ENCODE data around the gene CIB1. TPM values are rescaled to one million over a fixed set of nuclear protein-coding genes. Genes with fewer than 3 reads are reported as not detected.

CIB1 gene
- polyA plus RNA-seq, 1 of the 3 experiments (the other 2 are of a cell fraction): 87.9 TPM

DNA sequence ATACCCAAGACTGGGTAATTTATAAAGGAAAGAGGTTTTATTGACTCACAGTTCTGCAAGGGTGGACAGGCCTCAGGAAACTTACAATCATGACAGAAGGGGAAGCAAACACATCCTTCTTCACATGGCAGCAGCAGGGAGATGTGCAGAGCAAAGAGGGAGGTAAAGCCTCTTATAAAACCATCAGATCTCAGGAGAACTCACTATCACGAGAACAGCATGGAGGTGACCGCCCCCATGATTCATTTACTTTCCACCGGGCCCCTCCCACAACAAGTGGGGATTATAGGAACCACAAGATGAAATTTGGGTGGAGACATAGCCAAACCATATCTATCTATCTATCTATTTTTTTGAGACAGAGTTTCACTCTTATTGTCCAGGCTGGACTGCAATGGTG lies 5.6 kb upstream of the CIB1 start:
- H3K27ac ChIP-seq (ENCODE audit: low read depth in 2 of 2, low read length in 1 of 2): no peak overlapping the region
- no peak overlapping the region for H3K9ac ChIP-seq
- H3K9me3 ChIP-seq: no peaks in the 10 kb centered on the region
- no peak overlapping the region for H2AFZ ChIP-seq (ENCODE audit: low read depth)
- H3F3A ChIP-seq (replicated peaks; ENCODE audit: insufficient read depth): no peaks in the 10 kb centered on the region
- no peaks in the 10 kb centered on the region for H3K27me3 ChIP-seq (ENCODE audit: insufficient read depth)
- no peak overlapping the region for H3K4me2 ChIP-seq
- H3K9me2 ChIP-seq: no peaks in the 10 kb centered on the region
- H3K36me3 ChIP-seq (replicated peaks in 1 of 2; ENCODE audit: control insufficient read depth in 1 of 2, insufficient read depth in 2 of 2, low read length in 1 of 2): peaks cover 5 to 7% of the 10 kb centered on the region in 2 experiments
- CTCF ChIA-PET: interaction anchor here (0.6 kb wide), 1 partner anchor 1033 kb away, joined by 3 read pairs; no protein-coding TSS in a partner anchor
- no peaks in the 10 kb centered on the region for H3K79me2 ChIP-seq (ENCODE audit: insufficient read depth)
- POLR2A ChIA-PET: no interaction called here
- TF ChIP-seq, protein P1, sequence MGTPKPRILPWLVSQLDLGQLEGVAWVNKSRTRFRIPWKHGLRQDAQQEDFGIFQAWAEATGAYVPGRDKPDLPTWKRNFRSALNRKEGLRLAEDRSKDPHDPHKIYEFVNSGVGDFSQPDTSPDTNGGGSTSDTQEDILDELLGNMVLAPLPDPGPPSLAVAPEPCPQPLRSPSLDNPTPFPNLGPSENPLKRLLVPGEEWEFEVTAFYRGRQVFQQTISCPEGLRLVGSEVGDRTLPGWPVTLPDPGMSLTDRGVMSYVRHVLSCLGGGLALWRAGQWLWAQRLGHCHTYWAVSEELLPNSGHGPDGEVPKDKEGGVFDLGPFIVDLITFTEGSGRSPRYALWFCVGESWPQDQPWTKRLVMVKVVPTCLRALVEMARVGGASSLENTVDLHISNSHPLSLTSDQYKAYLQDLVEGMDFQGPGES (IDR thresholded peaks at IDR 0.05; ENCODE audit: low read depth, low read length): no peak
- no peak for TF ChIP-seq RFX5 (IDR thresholded peaks at IDR 0.05; ENCODE audit: low read length)
- no peak for TF ChIP-seq RCOR1 (IDR thresholded peaks at IDR 0.05; ENCODE audit: low read length)
- TF ChIP-seq TEAD4 (IDR thresholded peaks at IDR 0.05; ENCODE audit: borderline replicate concordance, insufficient read depth): no peak
- TF ChIP-seq RAD21 (IDR thresholded peaks at IDR 0.05; ENCODE audit: low read length): no peak
- TF ChIP-seq TCF12 (IDR thresholded peaks at IDR 0.05): no peak
- no peak for TF ChIP-seq FOXJ3 (CRISPR knock-in tag; IDR thresholded peaks at IDR 0.05)
- TF ChIP-seq, protein P2, sequence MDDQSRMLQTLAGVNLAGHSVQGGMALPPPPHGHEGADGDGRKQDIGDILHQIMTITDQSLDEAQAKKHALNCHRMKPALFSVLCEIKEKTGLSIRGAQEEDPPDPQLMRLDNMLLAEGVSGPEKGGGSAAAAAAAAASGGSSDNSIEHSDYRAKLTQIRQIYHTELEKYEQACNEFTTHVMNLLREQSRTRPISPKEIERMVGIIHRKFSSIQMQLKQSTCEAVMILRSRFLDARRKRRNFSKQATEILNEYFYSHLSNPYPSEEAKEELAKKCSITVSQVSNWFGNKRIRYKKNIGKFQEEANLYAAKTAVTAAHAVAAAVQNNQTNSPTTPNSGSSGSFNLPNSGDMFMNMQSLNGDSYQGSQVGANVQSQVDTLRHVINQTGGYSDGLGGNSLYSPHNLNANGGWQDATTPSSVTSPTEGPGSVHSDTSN (IDR thresholded peaks at IDR 0.05): no peak
- no peak for TF ChIP-seq EZH2phosphoT487 (IDR thresholded peaks at IDR 0.05; ENCODE audit: borderline replicate concordance, low read depth)
- no peak for TF ChIP-seq GATA2 (CRISPR knock-in tag; IDR thresholded peaks at IDR 0.05)
- no peak for TF ChIP-seq TAF1 (IDR thresholded peaks at IDR 0.05; ENCODE audit: borderline replicate concordance, low read depth, low read length)
- TF ChIP-seq YY1 (IDR thresholded peaks at IDR 0.05; ENCODE audit: low read depth): no peak
- TF ChIP-seq FOXM1 (IDR thresholded peaks at IDR 0.05; ENCODE audit: low read depth): no peak
- TF ChIP-seq, protein P3, sequence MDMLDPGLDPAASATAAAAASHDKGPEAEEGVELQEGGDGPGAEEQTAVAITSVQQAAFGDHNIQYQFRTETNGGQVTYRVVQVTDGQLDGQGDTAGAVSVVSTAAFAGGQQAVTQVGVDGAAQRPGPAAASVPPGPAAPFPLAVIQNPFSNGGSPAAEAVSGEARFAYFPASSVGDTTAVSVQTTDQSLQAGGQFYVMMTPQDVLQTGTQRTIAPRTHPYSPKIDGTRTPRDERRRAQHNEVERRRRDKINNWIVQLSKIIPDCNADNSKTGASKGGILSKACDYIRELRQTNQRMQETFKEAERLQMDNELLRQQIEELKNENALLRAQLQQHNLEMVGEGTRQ (IDR thresholded peaks at IDR 0.05; ENCODE audit: borderline replicate concordance, low read depth, low read length): no peak
- TF ChIP-seq NFIC (IDR thresholded peaks at IDR 0.05; ENCODE audit: borderline replicate concordance): no peak
- TF ChIP-seq, protein P4, sequence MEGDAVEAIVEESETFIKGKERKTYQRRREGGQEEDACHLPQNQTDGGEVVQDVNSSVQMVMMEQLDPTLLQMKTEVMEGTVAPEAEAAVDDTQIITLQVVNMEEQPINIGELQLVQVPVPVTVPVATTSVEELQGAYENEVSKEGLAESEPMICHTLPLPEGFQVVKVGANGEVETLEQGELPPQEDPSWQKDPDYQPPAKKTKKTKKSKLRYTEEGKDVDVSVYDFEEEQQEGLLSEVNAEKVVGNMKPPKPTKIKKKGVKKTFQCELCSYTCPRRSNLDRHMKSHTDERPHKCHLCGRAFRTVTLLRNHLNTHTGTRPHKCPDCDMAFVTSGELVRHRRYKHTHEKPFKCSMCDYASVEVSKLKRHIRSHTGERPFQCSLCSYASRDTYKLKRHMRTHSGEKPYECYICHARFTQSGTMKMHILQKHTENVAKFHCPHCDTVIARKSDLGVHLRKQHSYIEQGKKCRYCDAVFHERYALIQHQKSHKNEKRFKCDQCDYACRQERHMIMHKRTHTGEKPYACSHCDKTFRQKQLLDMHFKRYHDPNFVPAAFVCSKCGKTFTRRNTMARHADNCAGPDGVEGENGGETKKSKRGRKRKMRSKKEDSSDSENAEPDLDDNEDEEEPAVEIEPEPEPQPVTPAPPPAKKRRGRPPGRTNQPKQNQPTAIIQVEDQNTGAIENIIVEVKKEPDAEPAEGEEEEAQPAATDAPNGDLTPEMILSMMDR (IDR thresholded peaks at IDR 0.05): no peak
- no peak for TF ChIP-seq JUND (IDR thresholded peaks at IDR 0.05)
- TF ChIP-seq, protein P5, sequence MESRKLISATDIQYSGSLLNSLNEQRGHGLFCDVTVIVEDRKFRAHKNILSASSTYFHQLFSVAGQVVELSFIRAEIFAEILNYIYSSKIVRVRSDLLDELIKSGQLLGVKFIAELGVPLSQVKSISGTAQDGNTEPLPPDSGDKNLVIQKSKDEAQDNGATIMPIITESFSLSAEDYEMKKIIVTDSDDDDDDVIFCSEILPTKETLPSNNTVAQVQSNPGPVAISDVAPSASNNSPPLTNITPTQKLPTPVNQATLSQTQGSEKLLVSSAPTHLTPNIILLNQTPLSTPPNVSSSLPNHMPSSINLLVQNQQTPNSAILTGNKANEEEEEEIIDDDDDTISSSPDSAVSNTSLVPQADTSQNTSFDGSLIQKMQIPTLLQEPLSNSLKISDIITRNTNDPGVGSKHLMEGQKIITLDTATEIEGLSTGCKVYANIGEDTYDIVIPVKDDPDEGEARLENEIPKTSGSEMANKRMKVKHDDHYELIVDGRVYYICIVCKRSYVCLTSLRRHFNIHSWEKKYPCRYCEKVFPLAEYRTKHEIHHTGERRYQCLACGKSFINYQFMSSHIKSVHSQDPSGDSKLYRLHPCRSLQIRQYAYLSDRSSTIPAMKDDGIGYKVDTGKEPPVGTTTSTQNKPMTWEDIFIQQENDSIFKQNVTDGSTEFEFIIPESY (IDR thresholded peaks at IDR 0.05; ENCODE audit: borderline replicate concordance, low read depth): no peak
- no peak for DNase-seq
- no peak overlapping the region for H3K4me3 ChIP-seq (ENCODE audit: low read depth in 2 of 2, low read length in 1 of 2)
- no peaks in the 10 kb centered on the region for H4K20me1 ChIP-seq (ENCODE audit: insufficient read depth)
- WGBS (ENCODE audit: low lambda C conversion rate): 90% methylated on average over 3 of the region's 3 CpGs
- peaks cover 5 to 6% of the 10 kb centered on the region in 2 experiments; a peak in 2 of 4 replicates for H3K4me1 ChIP-seq (ENCODE audit: control insufficient read depth in 1 of 2, insufficient read depth in 2 of 2, low read depth in 1 of 2, low read length in 1 of 2)

All from SK-N-SH (cell line).